DOHH2 (cell line): ENCODE results near the gene TMEM63C.

Experiments
- H3F3A ChIP-seq: fragments of 200-600 bp; sonication (generic), shearing (Covaris generic); 2 replicates; pipeline ENCODE4 v1.6.0; 2016; ENCODE audit warnings: antibody characterized with exemption, mild to moderate bottlenecking; ENCODE audit not compliant: control insufficient read depth, insufficient read depth
- H3K27ac ChIP-seq: fragments of 200-600 bp; sonication (generic); 2 replicates; pipeline ENCODE4 v1.5.1; 2014; ENCODE audit warnings: low read depth, mild to moderate bottlenecking, low read length, moderate library complexity
- H3K27me3 ChIP-seq: fragments of 200-600 bp; sonication (generic); 2 replicates; pipeline ENCODE4 v1.6.1; 2014; ENCODE audit warnings: mild to moderate bottlenecking, low read length, mixed read lengths; ENCODE audit not compliant: control insufficient read depth
- H3K36me3 ChIP-seq: fragments of 200-600 bp; sonication (generic); 2 replicates; pipeline ENCODE4 v1.6.1; 2014; ENCODE audit warnings: mild to moderate bottlenecking, low read length, moderate library complexity, mixed read lengths; ENCODE audit not compliant: control insufficient read depth
- H3K4me1 ChIP-seq: fragments of 200-600 bp; sonication (generic); 2 replicates; pipeline ENCODE4 v1.6.1; 2014; ENCODE audit warnings: mild to moderate bottlenecking, low read length, mixed read lengths; ENCODE audit not compliant: control insufficient read depth
- H3K4me2 ChIP-seq: fragments of 200-600 bp; sonication (generic); 2 replicates; pipeline ENCODE4 v1.6.0; 2014; ENCODE audit warnings: mild to moderate bottlenecking, low read length, moderate library complexity
- H3K4me3 ChIP-seq: fragments of 200-600 bp; sonication (generic); 2 replicates; pipeline ENCODE4 v1.5.1; 2014; ENCODE audit warnings: mild to moderate bottlenecking, low read length, mixed read lengths
- H3K79me2 ChIP-seq: fragments of 200-600 bp; sonication (generic); 2 replicates; pipeline ENCODE4 v1.6.1; 2014; ENCODE audit warnings: mild to moderate bottlenecking, low read length, mixed read lengths; ENCODE audit not compliant: control insufficient read depth
- H3K9me2 ChIP-seq: fragments of 200-600 bp; sonication (generic); replicated peaks from 2 replicates; pipeline ENCODE4 v1.6.1; 2014; ENCODE audit warnings: mild to moderate bottlenecking, low read length, mixed read lengths; ENCODE audit not compliant: control insufficient read depth
- H3K9me3 ChIP-seq: fragments of 200-600 bp; sonication (generic); 2 replicates; pipeline ENCODE4 v1.6.1; 2014; ENCODE audit warnings: antibody characterized with exemption, low read length, mixed read lengths; ENCODE audit not compliant: control insufficient read depth, insufficient read depth
- H4K20me1 ChIP-seq: fragments of 200-600 bp; sonication (generic); 2 replicates; pipeline ENCODE4 v1.6.0; 2014; ENCODE audit warnings: low read depth, mild to moderate bottlenecking, antibody characterized with exemption, low read length, moderate library complexity; ENCODE audit not compliant: control insufficient read depth, insufficient read depth
- EZH2phosphoT487 ChIP-seq: fragments of 200-600 bp; sonication (generic); IDR thresholded peaks from 2 replicates; pipeline ENCODE4 v1.6.1; 2017; ENCODE audit warnings: borderline replicate concordance, mild to moderate bottlenecking, antibody characterized with exemption, low read length, moderate library complexity, mixed read lengths
- TF ChIP-seq, protein P1 (sequence below): fragments of 200-600 bp; sonication (generic); IDR thresholded peaks from one replicate; pipeline ENCODE4 v1.5.1; 2014; ENCODE audit warnings: antibody characterized with exemption, mild to moderate bottlenecking, low read depth, low read length; ENCODE audit not compliant: poor library complexity, severe bottlenecking

TMEM63C gene

GRCh38 chr14:77158175-77158881, 23.3 kb upstream of the TMEM63C start:
- H3K27ac ChIP-seq: no peak overlapping the region
- H4K20me1 ChIP-seq: no peaks in the 10 kb centered on the region
- H3K27me3 ChIP-seq: peaks cover 36% of the 10 kb centered on the region
- no peaks in the 10 kb centered on the region for H3K79me2 ChIP-seq
- H3K4me3 ChIP-seq: no peak overlapping the region
- no peak overlapping the region for H3K4me2 ChIP-seq
- H3K9me2 ChIP-seq: no peaks in the 10 kb centered on the region
- H3K36me3 ChIP-seq: no peaks in the 10 kb centered on the region
- H3K9me3 ChIP-seq: no peaks in the 10 kb centered on the region
- H3K4me1 ChIP-seq: no peaks in the 10 kb centered on the region
- no peaks in the 10 kb centered on the region for H3F3A ChIP-seq
- TF ChIP-seq, protein P1, sequence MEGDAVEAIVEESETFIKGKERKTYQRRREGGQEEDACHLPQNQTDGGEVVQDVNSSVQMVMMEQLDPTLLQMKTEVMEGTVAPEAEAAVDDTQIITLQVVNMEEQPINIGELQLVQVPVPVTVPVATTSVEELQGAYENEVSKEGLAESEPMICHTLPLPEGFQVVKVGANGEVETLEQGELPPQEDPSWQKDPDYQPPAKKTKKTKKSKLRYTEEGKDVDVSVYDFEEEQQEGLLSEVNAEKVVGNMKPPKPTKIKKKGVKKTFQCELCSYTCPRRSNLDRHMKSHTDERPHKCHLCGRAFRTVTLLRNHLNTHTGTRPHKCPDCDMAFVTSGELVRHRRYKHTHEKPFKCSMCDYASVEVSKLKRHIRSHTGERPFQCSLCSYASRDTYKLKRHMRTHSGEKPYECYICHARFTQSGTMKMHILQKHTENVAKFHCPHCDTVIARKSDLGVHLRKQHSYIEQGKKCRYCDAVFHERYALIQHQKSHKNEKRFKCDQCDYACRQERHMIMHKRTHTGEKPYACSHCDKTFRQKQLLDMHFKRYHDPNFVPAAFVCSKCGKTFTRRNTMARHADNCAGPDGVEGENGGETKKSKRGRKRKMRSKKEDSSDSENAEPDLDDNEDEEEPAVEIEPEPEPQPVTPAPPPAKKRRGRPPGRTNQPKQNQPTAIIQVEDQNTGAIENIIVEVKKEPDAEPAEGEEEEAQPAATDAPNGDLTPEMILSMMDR: no peak
- no peak for TF ChIP-seq EZH2phosphoT487

DNA sequence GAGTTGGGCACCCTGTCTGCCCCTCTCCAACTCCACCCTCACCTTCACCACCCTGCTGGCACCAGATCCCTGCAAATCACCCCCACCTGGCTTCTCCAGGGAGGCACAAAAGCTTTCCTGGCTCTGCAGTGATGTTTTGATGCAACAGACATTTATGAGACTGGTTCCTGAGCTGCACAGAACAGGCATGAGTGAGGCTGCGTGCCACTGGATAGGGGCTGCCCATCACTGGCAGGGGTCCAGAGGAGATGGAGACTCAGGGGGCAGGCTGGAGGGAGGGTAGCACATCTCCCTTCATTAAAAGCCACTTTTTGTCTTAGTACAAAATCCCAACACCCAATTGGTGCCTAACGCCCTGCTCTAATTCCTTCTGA, 22.7 kb upstream of the TMEM63C start:
- Histone ChIP-seq H3K27me3 (peaks cover 34% of the 10 kb centered on the region), H3F3A (no peaks in the 10 kb centered on the region), H3K79me2 (no peaks in the 10 kb centered on the region), H3K4me1 (no peaks in the 10 kb centered on the region), H3K36me3 (no peaks in the 10 kb centered on the region), H4K20me1 (no peaks in the 10 kb centered on the region), H3K9me3 (no peaks in the 10 kb centered on the region), H3K9me2 (no peaks in the 10 kb centered on the region), H3K4me2 (no peak overlapping the region), H3K27ac (no peak overlapping the region), H3K4me3 (no peak overlapping the region)
- no peak for TF ChIP-seq EZH2phosphoT487
- TF ChIP-seq, protein P1: no peak

GRCh38 chr14:77161011-77161410, 20.6 kb upstream of the TMEM63C start:
- no peaks in the 10 kb centered on the region for H4K20me1 ChIP-seq
- no peak overlapping the region for H3K4me3 ChIP-seq
- H3K79me2 ChIP-seq: no peaks in the 10 kb centered on the region
- no peak overlapping the region for H3K27ac ChIP-seq
- no peak overlapping the region for H3K4me2 ChIP-seq
- no peaks in the 10 kb centered on the region for H3F3A ChIP-seq
- H3K9me2 ChIP-seq: no peaks in the 10 kb centered on the region
- no peaks in the 10 kb centered on the region for H3K9me3 ChIP-seq
- no peaks in the 10 kb centered on the region for H3K36me3 ChIP-seq
- TF ChIP-seq EZH2phosphoT487: no peak
- TF ChIP-seq, protein P1: no peak
- H3K4me1 ChIP-seq: no peaks in the 10 kb centered on the region
- H3K27me3 ChIP-seq: peaks cover 23% of the 10 kb centered on the region
